HG02970 (cell line): ENCODE results near the gene TRIM6.
"Not testable (repeated sequence)": the region's sequence is repeated elsewhere in the genome, so short reads cannot be mapped to it uniquely, and the experiment has no call there.

ENCODE experiments used
- ATAC-seq: cut with Tn5 transposase; IDR thresholded peaks from one replicate; pipeline ENCODE4 v1.9.1; 2021; ENCODE audit warnings: mild to moderate bottlenecking, moderate library complexity, moderate number of reproducible peaks; ENCODE audit not compliant: unreplicated experiment, low FRiP score

Gene TRIM6, protein sequence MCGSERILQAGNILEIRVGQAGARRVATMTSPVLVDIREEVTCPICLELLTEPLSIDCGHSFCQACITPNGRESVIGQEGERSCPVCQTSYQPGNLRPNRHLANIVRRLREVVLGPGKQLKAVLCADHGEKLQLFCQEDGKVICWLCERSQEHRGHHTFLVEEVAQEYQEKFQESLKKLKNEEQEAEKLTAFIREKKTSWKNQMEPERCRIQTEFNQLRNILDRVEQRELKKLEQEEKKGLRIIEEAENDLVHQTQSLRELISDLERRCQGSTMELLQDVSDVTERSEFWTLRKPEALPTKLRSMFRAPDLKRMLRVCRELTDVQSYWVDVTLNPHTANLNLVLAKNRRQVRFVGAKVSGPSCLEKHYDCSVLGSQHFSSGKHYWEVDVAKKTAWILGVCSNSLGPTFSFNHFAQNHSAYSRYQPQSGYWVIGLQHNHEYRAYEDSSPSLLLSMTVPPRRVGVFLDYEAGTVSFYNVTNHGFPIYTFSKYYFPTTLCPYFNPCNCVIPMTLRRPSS

GRCh38 chr11:5596607-5597201, at the start of gene TRIM6:
TSS of gene TRIM6 (plus strand) at chr11:5596637. CDS start at chr11:5596898, 261 bp downstream.
- no peak for ATAC-seq

DNA sequence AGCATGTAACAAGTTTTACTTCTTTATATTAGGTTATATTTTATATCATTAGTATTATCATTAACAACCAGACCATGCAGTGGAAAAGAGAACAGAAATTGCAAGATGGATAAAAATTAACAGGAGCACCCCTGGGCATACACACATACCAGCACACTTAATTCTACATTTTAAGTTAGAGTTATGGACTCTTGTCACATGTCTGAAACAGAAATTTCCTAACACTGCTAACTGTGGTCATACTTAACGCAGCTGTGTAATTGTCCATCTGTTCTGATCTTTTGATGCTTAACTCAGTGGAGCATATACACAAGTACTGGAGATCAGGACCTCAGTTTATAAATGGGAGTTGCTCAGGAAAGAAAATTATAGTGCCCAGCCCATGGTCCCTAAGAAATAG, 48.5 kb upstream of the TRIM6 start:
- ATAC-seq = peak; percentile 62

DNA sequence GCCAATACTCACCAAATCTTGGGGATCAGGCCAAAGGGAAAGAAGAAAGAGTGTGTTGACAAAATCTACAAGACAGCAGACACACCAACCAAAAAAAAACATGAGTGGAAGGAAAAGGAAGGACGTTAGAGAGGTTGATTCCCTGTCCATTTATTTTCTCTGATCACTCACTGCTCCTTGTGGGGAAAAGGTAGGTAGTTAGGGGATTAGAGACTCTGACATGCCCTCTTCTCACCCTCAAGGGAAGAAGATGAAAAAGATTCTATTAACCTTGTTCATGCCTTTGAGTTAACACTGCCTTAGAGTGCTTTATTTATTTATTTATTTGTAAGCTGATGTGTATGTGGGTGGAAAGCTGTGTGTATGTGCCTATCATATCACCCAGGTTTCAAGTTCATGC, 48.0 kb upstream of the TRIM6 start, which contains the start of gene OR52H1:
Gene OR52H1, minus strand, starts transcription at position 101 of the 400 bp plus-strand sequence. CDS start 3,035 bp downstream, outside the sequence.
- ATAC-seq = no peak

DNA sequence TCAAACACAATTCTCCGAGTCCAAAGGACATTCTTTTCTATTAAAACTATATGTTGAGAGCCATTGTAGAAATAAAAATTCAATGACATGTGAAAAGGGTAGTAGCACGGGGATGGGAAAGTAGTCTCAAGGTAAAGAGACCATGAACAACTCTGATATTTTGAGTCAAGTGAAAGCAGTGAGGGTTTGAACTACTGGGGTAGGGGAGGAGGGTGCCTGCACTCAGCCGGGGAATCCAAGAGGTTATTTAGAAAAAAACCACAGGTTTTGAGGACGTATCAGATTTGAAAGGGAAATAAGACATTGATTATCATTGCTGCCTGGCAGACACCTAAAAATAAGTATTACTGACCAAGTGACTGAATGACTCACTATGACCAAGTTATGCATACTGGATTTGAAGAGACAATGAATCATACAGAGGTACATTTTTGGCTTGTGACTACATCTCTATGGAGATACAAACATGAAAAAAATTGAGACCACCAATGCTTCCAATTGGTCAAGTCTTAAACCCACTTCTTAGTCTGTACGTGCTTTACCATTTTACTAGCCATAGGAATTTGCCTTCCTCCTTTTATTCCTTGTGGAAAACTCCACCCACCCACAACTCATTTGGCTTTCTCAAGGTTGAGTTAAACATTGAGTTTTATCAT, 45.9 kb upstream of the TRIM6 start:
- ATAC-seq = no peak

DNA sequence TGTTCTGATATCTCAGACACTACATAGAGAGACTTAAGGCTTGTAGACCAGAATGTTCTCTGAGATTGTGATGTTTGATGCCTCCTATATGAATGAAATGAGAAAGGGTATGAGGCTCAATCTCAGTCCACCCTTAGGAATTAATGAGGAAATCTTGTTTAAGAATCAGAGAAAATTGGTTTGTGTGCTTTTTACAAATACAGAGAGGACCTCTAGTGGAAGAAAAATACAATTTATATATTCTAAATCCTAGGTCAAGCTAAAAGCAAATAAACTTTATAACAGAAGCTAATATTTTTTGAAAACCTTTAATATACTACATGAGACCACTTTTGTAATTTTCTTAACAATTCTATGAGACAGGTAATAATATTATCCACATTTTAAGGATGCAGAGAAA, 43.1 kb upstream of the TRIM6 start:
- no peak for ATAC-seq

- no peak for ATAC-seq
Observed at GRCh38 chr11:5556596-5557188, 39.7 kb upstream of the TRIM6 start.

DNA sequence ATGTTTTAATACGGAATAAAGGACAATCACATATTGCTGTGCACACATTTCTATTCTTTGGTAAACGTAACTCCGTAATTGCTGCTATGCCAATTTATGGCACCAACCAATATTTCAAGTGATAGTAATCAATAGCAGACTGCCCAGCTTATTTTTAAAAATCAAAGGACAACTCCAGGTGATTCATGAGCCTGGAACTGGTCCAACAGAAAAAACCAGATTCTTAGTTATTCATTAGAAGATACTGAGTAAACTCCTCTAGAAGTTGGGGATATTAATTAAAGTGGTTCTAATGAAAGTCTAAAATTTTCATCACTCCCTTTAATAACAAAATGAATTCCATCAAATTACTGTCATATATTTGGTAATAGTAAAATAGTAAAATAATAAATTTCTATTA, 38.7 kb upstream of the TRIM6 start:
- no peak for ATAC-seq

- no peak for ATAC-seq
Observed at GRCh38 chr11:5564259-5565019, 32.0 kb upstream of the TRIM6 start.

DNA sequence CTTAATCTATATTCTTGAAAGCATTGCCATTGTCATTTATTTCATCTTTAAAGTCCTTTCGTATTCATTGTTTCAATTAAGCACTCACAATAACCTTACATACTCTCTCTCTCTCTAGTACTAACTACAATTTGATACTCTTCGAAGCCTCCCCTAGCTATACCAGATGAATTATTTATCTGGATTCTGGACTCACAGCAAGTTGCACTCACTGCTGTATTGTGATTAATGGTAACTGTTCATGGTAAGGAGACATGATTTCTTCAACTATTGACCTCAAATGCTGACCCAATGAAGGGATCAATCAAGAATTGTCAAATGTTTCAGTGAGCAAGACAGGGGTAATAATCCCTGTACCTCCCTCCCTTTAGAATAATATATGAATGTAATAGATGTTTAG, 21.8 kb upstream of the TRIM6 start:
- no peak for ATAC-seq

DNA sequence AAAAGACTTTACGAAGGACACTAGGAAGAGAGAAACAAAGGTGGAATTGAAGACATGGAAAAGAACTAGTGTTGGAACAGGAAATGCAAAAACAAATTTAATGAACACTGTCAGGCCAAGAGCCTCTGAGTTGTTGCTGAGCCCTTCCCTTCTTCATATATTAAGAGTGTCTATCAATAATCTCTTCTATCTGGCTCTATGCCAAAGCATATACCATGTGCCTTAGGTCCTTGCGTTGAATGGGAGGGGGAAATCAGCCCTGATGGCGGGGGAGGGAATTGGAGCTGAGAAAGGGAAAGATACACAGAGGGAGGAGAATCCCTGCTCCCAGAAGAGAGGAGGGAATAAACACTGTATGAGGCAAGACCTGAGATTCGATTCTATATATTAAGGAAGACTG, 21.3 kb upstream of the TRIM6 start:
- no peak for ATAC-seq

- ATAC-seq = no peak
Observed at GRCh38 chr11:5577101-5577500, 19.3 kb upstream of the TRIM6 start.

- no peak for ATAC-seq
Observed at GRCh38 chr11:5580577-5580976, 15.9 kb upstream of the TRIM6 start, which contains the start of gene OR52B6. TSS of gene OR52B6 (plus strand) at chr11:5580877. CDS start at chr11:5580877, 0 bp downstream.

DNA sequence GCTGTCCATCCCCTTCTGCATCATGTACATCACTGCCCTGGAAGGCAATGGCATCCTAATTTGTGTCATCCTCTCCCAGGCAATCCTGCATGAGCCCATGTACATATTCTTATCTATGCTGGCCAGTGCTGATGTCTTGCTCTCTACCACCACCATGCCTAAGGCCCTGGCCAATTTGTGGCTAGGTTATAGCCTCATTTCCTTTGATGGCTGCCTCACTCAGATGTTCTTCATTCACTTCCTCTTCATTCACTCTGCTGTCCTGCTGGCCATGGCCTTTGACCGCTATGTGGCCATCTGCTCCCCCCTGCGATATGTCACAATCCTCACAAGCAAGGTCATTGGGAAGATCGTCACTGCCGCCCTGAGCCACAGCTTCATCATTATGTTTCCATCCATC, 15.4 kb upstream of the TRIM6 start:
- ATAC-seq = no peak

DNA sequence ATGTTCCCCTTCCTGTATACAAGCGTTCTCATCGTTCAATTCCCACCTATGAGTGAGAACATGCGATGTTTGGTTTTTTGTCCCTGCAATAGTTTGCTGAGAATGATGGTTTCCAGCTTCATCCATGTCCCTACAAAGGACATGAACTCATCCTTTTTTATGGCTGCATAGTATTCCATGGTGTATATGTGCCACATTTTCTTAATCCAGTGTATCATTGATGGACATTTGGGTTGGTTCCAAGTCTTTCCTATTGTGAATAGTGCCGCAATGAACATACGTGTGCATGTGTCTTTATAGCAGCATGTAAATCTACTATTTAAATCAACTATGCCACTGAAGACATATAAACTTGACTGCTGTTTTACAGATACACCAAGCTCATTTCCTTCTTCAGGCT, 12.0 kb upstream of the TRIM6 start:
- ATAC-seq = not testable (repeated sequence)

DNA sequence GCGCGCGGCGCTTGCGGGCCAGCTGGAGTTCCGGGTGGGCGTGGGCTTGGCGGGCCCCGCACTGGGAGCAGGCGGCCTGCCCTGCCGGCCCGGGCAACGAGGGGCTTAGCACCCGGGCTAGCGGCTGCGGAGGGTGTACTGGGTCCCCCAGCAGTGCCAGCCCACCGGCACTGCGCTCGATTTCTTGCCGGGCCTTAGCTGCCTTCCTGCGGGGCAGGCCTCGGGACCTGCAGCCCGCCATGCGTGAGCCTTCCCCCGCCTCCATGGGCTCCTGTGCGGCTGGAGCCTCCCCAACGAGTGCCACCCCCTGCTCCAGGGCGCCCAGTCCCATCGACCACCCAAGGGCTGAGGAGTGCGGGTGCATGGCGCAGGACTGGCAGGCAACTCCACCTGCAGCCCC, 6.5 kb upstream of the TRIM6 start:
- ATAC-seq = not testable (repeated sequence)

DNA sequence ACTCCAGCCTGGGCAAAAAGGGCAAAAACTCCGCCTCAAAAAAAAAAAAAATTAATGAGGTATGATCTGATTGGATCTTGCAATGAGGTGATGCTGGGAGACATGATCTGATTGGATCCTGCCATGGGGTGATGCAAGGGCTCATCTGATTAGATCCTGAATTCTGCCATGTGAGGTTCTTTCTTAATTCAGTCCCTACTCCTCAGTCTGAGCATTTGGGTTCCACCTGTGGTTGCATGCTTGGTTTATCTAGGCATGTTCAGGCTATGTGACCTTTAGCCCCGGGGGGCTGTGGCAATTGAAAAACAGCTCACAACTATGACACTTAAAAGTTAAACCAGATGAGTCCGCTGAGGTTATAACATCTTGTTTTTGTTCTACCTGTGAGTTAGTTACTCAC, 4.8 kb upstream of the TRIM6 start:
- no peak for ATAC-seq

DNA sequence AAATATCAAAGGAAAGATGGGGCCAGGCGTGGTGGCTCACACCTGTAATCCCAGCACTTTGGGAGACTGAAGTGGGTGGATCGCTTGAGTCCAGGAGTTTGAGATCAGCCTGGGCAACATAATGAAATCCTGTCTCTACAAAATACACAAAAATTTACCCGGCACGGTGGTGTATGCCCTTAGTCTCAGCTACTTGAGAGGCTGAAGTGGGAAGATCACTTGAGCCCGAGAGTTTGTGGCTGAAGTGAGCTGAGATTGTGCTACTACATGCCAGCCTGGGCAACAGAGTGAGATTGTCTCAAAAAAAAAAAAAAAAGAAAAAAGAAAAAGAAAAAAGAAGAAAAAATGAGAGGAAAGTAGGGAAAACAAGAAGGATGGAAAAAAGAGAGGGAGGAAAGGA, 3.8 kb upstream of the TRIM6 start:
- ATAC-seq = no peak

DNA sequence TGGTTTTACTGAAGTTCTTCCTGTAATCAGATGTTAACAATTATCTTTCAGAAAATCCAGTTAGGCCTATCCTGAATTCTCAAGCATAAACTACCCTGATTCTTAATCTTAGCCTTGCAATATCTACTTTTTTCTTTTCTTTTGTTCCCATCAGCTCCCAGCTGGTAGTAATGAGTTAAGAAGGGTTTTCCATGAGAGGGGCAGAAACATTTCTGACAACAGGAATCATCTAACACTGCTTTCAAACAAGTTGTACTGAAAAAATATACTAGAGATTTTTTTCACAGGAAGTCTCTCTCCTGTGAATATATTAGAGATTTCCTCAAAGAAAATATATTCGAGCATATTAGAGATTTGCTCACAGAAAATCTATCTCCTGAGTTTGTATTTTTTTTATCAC, 3.3 kb upstream of the TRIM6 start:
- no peak for ATAC-seq

- ATAC-seq = no peak
Observed at GRCh38 chr11:5597953-5598352, 1.5 kb downstream of the TRIM6 start.

- ATAC-seq = peak; percentile 85
Observed at GRCh38 chr11:5600374-5600851, 4.0 kb downstream of the TRIM6 start.
